PFSK-1 (cell line): ENCODE data around the gene RAPGEF3.

ENCODE experiments used
- FOXP2 ChIP-seq: optimal IDR thresholded peaks from 2 replicates; pipeline ENCODE3; 2011; ENCODE audit warnings: borderline replicate concordance, control low read depth, inconsistent platforms; ENCODE audit not compliant: insufficient read depth; ENCODE audit errors: extremely low read length, extremely low read depth
- POLR2AphosphoS5 ChIP-seq: IDR thresholded peaks from 2 replicates; pipeline ENCODE4 v1.6.1; 2012; ENCODE audit warnings: low read depth, mild to moderate bottlenecking, control low read depth, low read length, moderate library complexity
- REST ChIP-seq, 2 experiments: IDR thresholded peaks; 2 replicates each; pipeline versions ENCODE4 v1.6.1 to v1.8.0; 2011 to 2012; ENCODE audit warnings: low read depth in 2 of 2, low read length in 2 of 2, control low read depth in 1 of 2, inconsistent platforms in 1 of 2, mild to moderate bottlenecking in 1 of 2, moderate library complexity in 1 of 2; ENCODE audit not compliant: insufficient read depth in 1 of 2
- SIN3A ChIP-seq: IDR thresholded peaks from 2 replicates; pipeline ENCODE4 v1.6.1; 2012; ENCODE audit warnings: mild to moderate bottlenecking, low read length, moderate library complexity, borderline replicate concordance; ENCODE audit not compliant: insufficient read depth

DNA sequence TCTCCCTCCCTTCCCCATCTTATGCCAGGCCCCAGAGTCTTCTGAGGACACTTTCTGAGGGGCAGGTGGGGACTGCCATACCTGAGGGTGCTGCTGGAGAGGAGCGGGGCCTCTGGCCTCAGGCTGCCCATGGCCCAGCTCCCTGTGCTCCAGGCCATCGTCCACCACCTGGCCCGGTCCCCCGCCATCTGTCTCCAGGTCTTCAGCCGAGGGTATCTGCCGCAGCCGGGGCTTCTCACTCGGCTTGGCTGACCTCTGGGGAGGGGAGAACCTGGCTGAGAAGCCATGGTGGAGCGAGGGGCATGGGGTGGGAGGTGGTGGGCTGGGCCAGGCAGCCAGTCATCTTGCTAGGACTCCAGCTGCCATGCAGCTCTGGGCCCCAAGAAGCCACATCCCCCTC, 36.0 kb upstream of the RAPGEF3 start:
- TF ChIP-seq FOXP2 (no peak), POLR2AphosphoS5 (no peak), REST (IDR thresholded peaks at IDR 0.05; ENCODE audit: insufficient read depth in 1 of 2, low read depth in 2 of 2, low read length in 2 of 2) (no peak), SIN3A (no peak)
